OCI-LY3 (cell line): ENCODE measurements around the gene PRKAR1B.

Source experiments
- H2AFZ ChIP-seq: fragments of 200-600, 300-600 bp; shearing (Covaris generic); 2 replicates; pipeline ENCODE4 v1.6.0; 2014; ENCODE audit warnings: antibody characterized with exemption, low read depth, low read length
- H3K27ac ChIP-seq: fragments of 200-600, 300-600 bp; sonication (generic); 2 replicates; pipeline ENCODE4 v1.5.1; 2014; ENCODE audit warnings: mild to moderate bottlenecking, low read length, moderate library complexity, mixed read lengths
- H3K27me3 ChIP-seq: fragments of 200-600, 300-600 bp; sonication (generic); 2 replicates; pipeline ENCODE4 v1.6.1; 2014; ENCODE audit warnings: low read depth, low read length, mixed read lengths
- H3K36me3 ChIP-seq: fragments of 200-600, 300-600 bp; sonication (generic); replicated peaks from 2 replicates; pipeline ENCODE3; 2014; ENCODE audit warnings: low read depth, low read length, mixed read lengths
- H3K4me1 ChIP-seq: fragments of 300-600, 200-600 bp; sonication (generic); 2 replicates; pipeline ENCODE4 v1.6.1; 2014; ENCODE audit warnings: low read length, mixed read lengths
- H3K4me2 ChIP-seq: fragments of 200-600, 300-600 bp; sonication (generic); 2 replicates; pipeline ENCODE4 v1.6.1; 2014; ENCODE audit warnings: low read length, mixed read lengths
- H3K4me3 ChIP-seq: fragments of 300-600, 200-600 bp; sonication (generic); 2 replicates; pipeline ENCODE4 v1.5.1; 2014; ENCODE audit warnings: antibody characterized with exemption, mild to moderate bottlenecking, low read length, moderate library complexity
- H3K79me2 ChIP-seq: fragments of 300-600, 200-600 bp; shearing (Covaris generic); 2 replicates; pipeline ENCODE4 v1.6.1; 2014; ENCODE audit warnings: mild to moderate bottlenecking, low read length, mixed read lengths
- H3K9ac ChIP-seq: fragments of 300-600, 200-600 bp; shearing (Covaris generic); 2 replicates; pipeline ENCODE4 v1.6.0; 2014; ENCODE audit warnings: mild to moderate bottlenecking, low read length, moderate library complexity
- H3K9me3 ChIP-seq: fragments of 200-600, 300-600 bp; shearing (Covaris generic); 2 replicates; pipeline ENCODE4 v1.6.1; 2014; ENCODE audit warnings: low read length, mixed read lengths; ENCODE audit not compliant: insufficient read depth
- H4K20me1 ChIP-seq: fragments of 200-600, 300-600 bp; sonication (generic); 2 replicates; pipeline ENCODE4 v1.6.1; 2016; ENCODE audit warnings: low read length, mixed read lengths; ENCODE audit not compliant: insufficient read depth
- EZH2phosphoT487 ChIP-seq: fragments of 200-600 bp; shearing (Covaris generic); IDR thresholded peaks from 2 replicates; pipeline ENCODE4 v1.6.1; 2018; ENCODE audit warnings: antibody characterized with exemption, mixed run types, low read depth
- TF ChIP-seq, protein P1 (sequence below): fragments of 200-600, 300-600 bp; sonication (generic); IDR thresholded peaks from 2 replicates; pipeline ENCODE4 v1.5.1; 2014; ENCODE audit warnings: antibody characterized with exemption, low read length, low read depth

PRKAR1B gene

DNA sequence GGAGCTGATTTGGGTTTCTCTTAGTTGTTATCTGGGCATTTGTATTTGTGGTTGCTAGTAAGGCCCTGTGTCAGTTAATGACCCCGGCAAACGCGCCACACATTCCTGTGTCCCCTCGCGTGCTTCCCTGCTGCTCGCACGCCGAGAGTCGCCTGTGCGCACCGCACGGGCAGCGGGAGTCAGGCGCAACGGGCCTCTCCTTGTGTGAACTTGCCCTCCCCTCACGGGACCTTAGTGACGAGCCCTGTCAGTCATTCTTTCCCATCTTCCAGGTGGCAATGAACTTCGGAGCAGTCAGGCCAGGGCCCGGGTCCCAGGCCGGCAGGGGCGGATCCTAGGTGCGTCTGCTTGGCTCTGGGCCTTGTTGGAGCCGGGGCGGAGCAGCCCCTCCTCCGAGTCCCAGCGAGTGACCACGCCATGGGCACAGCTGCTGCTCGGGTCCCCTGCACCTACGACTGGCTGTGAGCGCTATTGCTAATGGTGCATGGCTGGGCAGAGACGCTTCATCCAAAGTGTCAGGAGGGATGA is 12.4 kb upstream of the PRKAR1B start:
- Histone ChIP-seq H2AFZ (no peak overlapping the region), H3K9ac (no peak overlapping the region), H3K79me2 (peaks cover 50% of the 10 kb centered on the region), H3K27me3 (no peaks in the 10 kb centered on the region), H3K4me1 (no peaks in the 10 kb centered on the region), H3K4me2 (no peak overlapping the region), H4K20me1 (no peaks in the 10 kb centered on the region), H3K27ac (no peak overlapping the region), H3K9me3 (peaks cover 7% of the 10 kb centered on the region; the same call in 1 of the 2 replicates), H3K36me3 (peaks cover 11% of the 10 kb centered on the region), H3K4me3 (no peak overlapping the region)
- no peak for TF ChIP-seq EZH2phosphoT487
- TF ChIP-seq, protein P1, sequence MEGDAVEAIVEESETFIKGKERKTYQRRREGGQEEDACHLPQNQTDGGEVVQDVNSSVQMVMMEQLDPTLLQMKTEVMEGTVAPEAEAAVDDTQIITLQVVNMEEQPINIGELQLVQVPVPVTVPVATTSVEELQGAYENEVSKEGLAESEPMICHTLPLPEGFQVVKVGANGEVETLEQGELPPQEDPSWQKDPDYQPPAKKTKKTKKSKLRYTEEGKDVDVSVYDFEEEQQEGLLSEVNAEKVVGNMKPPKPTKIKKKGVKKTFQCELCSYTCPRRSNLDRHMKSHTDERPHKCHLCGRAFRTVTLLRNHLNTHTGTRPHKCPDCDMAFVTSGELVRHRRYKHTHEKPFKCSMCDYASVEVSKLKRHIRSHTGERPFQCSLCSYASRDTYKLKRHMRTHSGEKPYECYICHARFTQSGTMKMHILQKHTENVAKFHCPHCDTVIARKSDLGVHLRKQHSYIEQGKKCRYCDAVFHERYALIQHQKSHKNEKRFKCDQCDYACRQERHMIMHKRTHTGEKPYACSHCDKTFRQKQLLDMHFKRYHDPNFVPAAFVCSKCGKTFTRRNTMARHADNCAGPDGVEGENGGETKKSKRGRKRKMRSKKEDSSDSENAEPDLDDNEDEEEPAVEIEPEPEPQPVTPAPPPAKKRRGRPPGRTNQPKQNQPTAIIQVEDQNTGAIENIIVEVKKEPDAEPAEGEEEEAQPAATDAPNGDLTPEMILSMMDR, result no peak

DNA sequence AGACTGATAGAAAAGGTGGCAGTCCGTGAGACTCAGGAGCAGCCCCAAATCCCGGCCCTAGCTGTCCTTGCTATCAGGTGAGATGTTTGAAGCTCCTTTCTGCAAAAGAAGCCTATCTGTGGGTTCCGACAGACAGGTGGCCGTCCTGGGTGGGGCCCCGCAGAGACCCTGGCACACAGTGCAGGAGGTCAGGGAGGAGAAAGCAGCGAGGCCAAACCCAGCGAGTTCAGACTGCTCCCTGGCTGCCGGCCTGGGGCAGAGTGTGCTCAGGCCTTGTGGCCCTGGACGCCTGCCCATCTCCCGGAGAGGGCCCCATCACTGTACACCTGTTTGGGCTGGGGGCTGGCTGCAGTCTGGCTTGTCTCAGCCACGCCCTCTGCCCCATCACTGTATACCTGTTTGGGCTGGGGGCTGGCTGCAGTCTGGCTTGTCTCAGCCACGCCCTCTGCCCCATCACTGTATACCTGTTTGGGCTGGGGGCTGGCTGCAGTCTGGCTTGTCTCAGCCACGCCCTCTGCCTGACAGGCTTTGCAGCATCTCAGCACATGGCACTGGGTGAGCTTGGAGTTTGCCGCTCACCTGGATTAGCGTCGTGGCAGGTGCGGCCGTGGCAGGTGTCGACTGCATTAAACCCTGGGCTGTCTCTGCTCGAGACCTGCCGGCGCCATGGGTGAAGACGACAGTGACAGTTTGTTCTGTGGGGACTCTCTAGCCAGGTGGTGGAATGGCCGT is 11.8 kb upstream of the PRKAR1B start:
- TF ChIP-seq, protein P1, result no peak
- H3K27ac ChIP-seq, result no peak overlapping the region
- H4K20me1 ChIP-seq, result no peaks in the 10 kb centered on the region
- no peaks in the 10 kb centered on the region for H3K4me1 ChIP-seq
- peaks cover 11% of the 10 kb centered on the region; the same call in 1 of the 2 replicates for H3K9me3 ChIP-seq
- H3K9ac ChIP-seq, result no peak overlapping the region
- H3K4me3 ChIP-seq, result no peak overlapping the region
- no peak overlapping the region for H3K4me2 ChIP-seq
- no peak overlapping the region for H2AFZ ChIP-seq
- peaks cover 17% of the 10 kb centered on the region for H3K36me3 ChIP-seq
- H3K27me3 ChIP-seq, result no peaks in the 10 kb centered on the region
- H3K79me2 ChIP-seq, result peaks cover 56% of the 10 kb centered on the region

DNA sequence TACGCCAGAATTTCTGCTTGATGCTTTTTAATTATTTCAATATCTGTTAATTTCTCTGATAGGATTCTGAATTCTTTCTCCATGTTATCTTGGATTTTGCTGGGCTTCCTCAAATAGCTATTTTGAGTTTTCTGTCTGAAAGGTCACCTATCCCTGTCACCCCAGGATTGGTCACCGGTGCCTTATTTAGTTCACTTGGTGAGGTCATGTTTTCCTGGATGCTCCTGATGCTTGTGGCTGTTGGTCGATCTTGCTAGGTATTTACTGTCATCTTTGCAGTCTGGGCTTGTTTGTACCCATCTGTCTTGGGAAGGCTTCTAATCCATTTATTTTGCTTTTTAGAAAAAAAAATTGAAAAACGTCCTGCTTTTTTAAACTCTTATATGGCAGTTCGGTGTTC is 11.2 kb upstream of the PRKAR1B start:
- TF ChIP-seq EZH2phosphoT487, result no peak
- TF ChIP-seq, protein P1, result no peak
- H3K4me1 ChIP-seq, result no peaks in the 10 kb centered on the region
- H3K4me3 ChIP-seq, result no peak overlapping the region
- no peaks in the 10 kb centered on the region for H3K27me3 ChIP-seq
- peaks cover 61% of the 10 kb centered on the region for H3K79me2 ChIP-seq
- H2AFZ ChIP-seq, result no peak overlapping the region
- H4K20me1 ChIP-seq, result no peaks in the 10 kb centered on the region
- peaks cover 19% of the 10 kb centered on the region for H3K36me3 ChIP-seq
- H3K9me3 ChIP-seq, result peaks cover 11% of the 10 kb centered on the region; the same call in 1 of the 2 replicates
- H3K9ac ChIP-seq, result no peak overlapping the region
- H3K27ac ChIP-seq, result no peak overlapping the region
- H3K4me2 ChIP-seq, result no peak overlapping the region

DNA sequence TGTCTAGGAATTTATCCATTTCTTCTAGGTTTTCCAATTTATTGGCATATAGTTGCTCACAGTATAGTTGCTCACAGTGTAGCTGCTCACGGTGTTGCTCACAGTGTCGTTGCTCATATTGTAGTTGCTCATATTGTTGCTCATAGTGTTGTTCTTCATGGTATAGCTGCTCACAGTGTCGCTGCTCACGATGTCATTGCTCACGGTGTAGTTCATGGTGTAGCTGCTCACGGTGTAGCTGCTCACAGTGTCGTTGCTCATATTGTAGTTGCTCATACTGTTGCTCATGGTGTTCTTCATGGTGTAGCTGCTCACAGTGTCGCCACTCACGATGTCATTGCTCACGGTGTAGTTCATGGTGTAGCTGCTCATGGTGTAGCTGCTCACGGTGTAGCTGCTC is 7.7 kb upstream of the PRKAR1B start:
- peaks cover 26% of the 10 kb centered on the region for H3K36me3 ChIP-seq
- peaks cover 82% of the 10 kb centered on the region for H3K79me2 ChIP-seq
- no peak overlapping the region for H3K4me3 ChIP-seq
- no peak overlapping the region for H3K4me2 ChIP-seq
- no peak overlapping the region for H3K27ac ChIP-seq
- peaks cover 11% of the 10 kb centered on the region; the same call in 1 of the 2 replicates for H3K9me3 ChIP-seq
- H4K20me1 ChIP-seq, result no peaks in the 10 kb centered on the region
- H3K27me3 ChIP-seq, result no peaks in the 10 kb centered on the region
- H3K4me1 ChIP-seq, result no peaks in the 10 kb centered on the region
- no peak overlapping the region for H3K9ac ChIP-seq
- no peak overlapping the region for H2AFZ ChIP-seq
- TF ChIP-seq, protein P1, result no peak
- no peak for TF ChIP-seq EZH2phosphoT487
